Stimulated activated CD8-positive, alpha-beta memory T cell treated with anti-CD3 and anti-CD28 coated beads, Interleukin-7, amount 100 ng/mL, for 1 hour (primary cell): ENCODE results near the gene NCKAP1.
"Not testable (repeated sequence)": the region's sequence is repeated elsewhere in the genome, so short reads cannot be mapped to it uniquely, and the experiment has no call there.

Experiments used
- DNase-seq, 2 donors: peaks; one replicate each; pipeline ENCODE4 v3.0.0-alpha.2; 2020; ENCODE audit warnings: low read depth in 2 of 2

Gene NCKAP1

GRCh38 chr2:182999348-183000028 is 38.8 kb downstream of the NCKAP1 start:
- no peak for DNase-seq

GRCh38 chr2:182994228-182994912 is 43.9 kb downstream of the NCKAP1 start:
- DNase-seq, result no peak

- DNase-seq, result no peak
Observed at GRCh38 chr2:182982941-182983340, 55.3 kb downstream of the NCKAP1 start.

- DNase-seq, result not testable (repeated sequence)
Observed at GRCh38 chr2:182981475-182981874, 56.8 kb downstream of the NCKAP1 start.

GRCh38 chr2:182980652-182981051 is 57.6 kb downstream of the NCKAP1 start:
- DNase-seq, result no peak

GRCh38 chr2:182980115-182980514 is 58.1 kb downstream of the NCKAP1 start:
- no peak for DNase-seq

GRCh38 chr2:182977463-182977862 is 60.8 kb downstream of the NCKAP1 start:
- no peak for DNase-seq

GRCh38 chr2:182973441-182974352 is 64.6 kb downstream of the NCKAP1 start:
- DNase-seq, result no peak

- no peak for DNase-seq
Observed at GRCh38 chr2:182972548-182972942, 65.7 kb downstream of the NCKAP1 start.

- DNase-seq, result no peak
Observed at GRCh38 chr2:182971820-182972547, 66.3 kb downstream of the NCKAP1 start.

- no peak for DNase-seq
Observed at GRCh38 chr2:182970486-182970885, 67.8 kb downstream of the NCKAP1 start.

- DNase-seq, result no peak
Observed at GRCh38 chr2:182968493-182968892, 69.8 kb downstream of the NCKAP1 start.

GRCh38 chr2:182966356-182966755 is 71.9 kb downstream of the NCKAP1 start:
- DNase-seq, result not testable (repeated sequence)

- DNase-seq, result no peak
Observed at GRCh38 chr2:182962641-182963040, 75.6 kb downstream of the NCKAP1 start.

GRCh38 chr2:182960869-182961268 is 77.4 kb downstream of the NCKAP1 start:
- not testable (repeated sequence) for DNase-seq

GRCh38 chr2:182954789-182955188 is 83.5 kb downstream of the NCKAP1 start:
- no peak for DNase-seq

GRCh38 chr2:182952741-182953450 is 85.4 kb downstream of the NCKAP1 start:
- DNase-seq, result no peak

- no peak for DNase-seq
Observed at GRCh38 chr2:182951948-182952663, 86.2 kb downstream of the NCKAP1 start.

GRCh38 chr2:182950546-182950945 is 87.7 kb downstream of the NCKAP1 start:
- no peak for DNase-seq

GRCh38 chr2:182949572-182950189 is 88.6 kb downstream of the NCKAP1 start:
- no peak for DNase-seq
